H9 (cell line): ENCODE results near the gene TRPM8. TPM values are rescaled to one million over a fixed set of nuclear protein-coding genes. Genes with fewer than 3 reads are reported as not detected.

ENCODE experiments used
- DNase-seq: peaks from one replicate; pipeline ENCODE4 v3.0.0-alpha.2; 2017
- H2AFZ ChIP-seq: one replicate; pipeline ENCODE4 v1.6.1; 2013; ENCODE audit warnings: mild to moderate bottlenecking, low read length, control low read depth, moderate library complexity
- H2AK5ac ChIP-seq: 2 replicates; pipeline ENCODE4 v1.6.1; 2013; ENCODE audit warnings: low read length, control low read depth, mixed read lengths; ENCODE audit not compliant: insufficient read length
- H2BK120ac ChIP-seq: one replicate; pipeline ENCODE4 v1.6.1; 2013; ENCODE audit warnings: low read depth, mild to moderate bottlenecking, low read length, control low read depth, inconsistent platforms; ENCODE audit not compliant: poor library complexity, severe bottlenecking
- H2BK12ac ChIP-seq: 2 replicates; pipeline ENCODE4 v1.6.1; 2013; ENCODE audit warnings: low read length, control low read depth, mixed read lengths, low read depth; ENCODE audit not compliant: insufficient read length
- H2BK15ac ChIP-seq: 2 replicates; pipeline ENCODE4 v1.6.1; 2013; ENCODE audit warnings: low read depth, low read length, control low read depth
- H2BK20ac ChIP-seq: one replicate; pipeline ENCODE4 v1.6.1; 2013; ENCODE audit warnings: low read depth, mild to moderate bottlenecking, low read length, control low read depth, inconsistent platforms; ENCODE audit not compliant: poor library complexity, severe bottlenecking
- H2BK5ac ChIP-seq: 2 replicates; pipeline ENCODE4 v1.6.1; 2013; ENCODE audit warnings: low read length, control low read depth, mixed read lengths; ENCODE audit not compliant: insufficient read length
- H3K14ac ChIP-seq: 2 replicates; pipeline ENCODE4 v1.6.1; 2013; ENCODE audit warnings: low read length, control low read depth; ENCODE audit not compliant: insufficient read depth
- H3K18ac ChIP-seq: 2 replicates; pipeline ENCODE4 v1.6.1; 2013; ENCODE audit warnings: low read depth, mild to moderate bottlenecking, mixed read lengths, low read length, control low read depth; ENCODE audit not compliant: insufficient read length
- H3K23ac ChIP-seq: 2 replicates; pipeline ENCODE4 v1.6.1; 2013; ENCODE audit warnings: low read length, control low read depth, mixed read lengths, low read depth; ENCODE audit not compliant: insufficient read length
- H3K23me2 ChIP-seq: 2 replicates; pipeline ENCODE4 v1.6.1; 2013; ENCODE audit warnings: low read depth, mild to moderate bottlenecking, mixed read lengths, low read length, control low read depth; ENCODE audit not compliant: insufficient read length, poor library complexity, severe bottlenecking
- H3K27ac ChIP-seq: 2 replicates; pipeline ENCODE4 v1.5.1; 2013; ENCODE audit warnings: low read length, control low read depth, mixed read lengths, low read depth; ENCODE audit not compliant: insufficient read length
- H3K27me3 ChIP-seq: 2 replicates; pipeline ENCODE4 v1.6.1; 2013; ENCODE audit warnings: low read length, control low read depth, inconsistent platforms; ENCODE audit not compliant: insufficient read depth
- H3K4ac ChIP-seq: 2 replicates; pipeline ENCODE4 v1.6.1; 2013; ENCODE audit warnings: low read depth, mild to moderate bottlenecking, control low read depth, inconsistent platforms, low read length, moderate library complexity
- H3K4me1 ChIP-seq: 2 replicates; pipeline ENCODE4 v1.6.1; 2013; ENCODE audit warnings: low read length, control low read depth, inconsistent platforms; ENCODE audit not compliant: insufficient read depth
- H3K4me2 ChIP-seq: 2 replicates; pipeline ENCODE4 v1.6.1; 2013; ENCODE audit warnings: low read length, control low read depth, mixed read lengths; ENCODE audit not compliant: insufficient read length, insufficient read depth
- H3K56ac ChIP-seq: 2 replicates; pipeline ENCODE4 v1.6.1; 2013; ENCODE audit warnings: low read depth, mild to moderate bottlenecking, mixed read lengths, low read length, control low read depth; ENCODE audit not compliant: insufficient read length
- H3K79me1 ChIP-seq: 2 replicates; pipeline ENCODE4 v1.6.1; 2013; ENCODE audit warnings: low read depth, mild to moderate bottlenecking, moderate library complexity, low read length, control low read depth, inconsistent platforms; ENCODE audit not compliant: insufficient read depth, poor library complexity, severe bottlenecking
- H3K79me2 ChIP-seq: 2 replicates; pipeline ENCODE4 v1.6.1; 2013; ENCODE audit warnings: low read length, control low read depth, inconsistent platforms; ENCODE audit not compliant: insufficient read depth
- H3K9ac ChIP-seq: 2 replicates; pipeline ENCODE4 v1.6.1; 2013; ENCODE audit warnings: low read length, control low read depth, mixed read lengths; ENCODE audit not compliant: insufficient read length; ENCODE audit errors: extremely low read depth
- H3K9me3 ChIP-seq: one replicate; pipeline ENCODE4 v1.6.1; 2013; ENCODE audit warnings: low read depth, low read length, inconsistent platforms; ENCODE audit not compliant: control insufficient read depth
- H3T11ph ChIP-seq: one replicate; pipeline ENCODE4 v1.6.1; 2013; ENCODE audit warnings: mild to moderate bottlenecking, low read length, control low read depth, inconsistent platforms
- H4K20me1 ChIP-seq: one replicate; pipeline ENCODE4 v1.6.1; 2013; ENCODE audit not compliant: control insufficient read depth, insufficient read length, insufficient read depth
- H4K5ac ChIP-seq: 2 replicates; pipeline ENCODE4 v1.6.1; 2013; ENCODE audit warnings: low read depth, mild to moderate bottlenecking, mixed read lengths, low read length, control low read depth; ENCODE audit not compliant: insufficient read length
- H4K8ac ChIP-seq: replicated peaks from 2 replicates; pipeline ENCODE4 v1.6.1; 2013; ENCODE audit warnings: low read length, control low read depth, mixed read lengths, low read depth; ENCODE audit not compliant: insufficient read length
- H4K91ac ChIP-seq: 2 replicates; pipeline ENCODE4 v1.6.1; 2013; ENCODE audit warnings: low read depth, mild to moderate bottlenecking, moderate library complexity, mixed read lengths, low read length, control low read depth; ENCODE audit not compliant: insufficient read length
- H3K27ac Mint-ChIP-seq, 3 experiments: 2 replicates in 2 of 3; 3 replicates in 1 of 3; pipeline ENCODE4 v1.8.0; 2020 to 2021; ENCODE audit warnings: mixed read lengths in 3 of 3, mild to moderate bottlenecking in 1 of 3, moderate library complexity in 1 of 3
- H3K27me3 Mint-ChIP-seq: 2 replicates; pipeline ENCODE4 v1.8.0; 2021; ENCODE audit warnings: low read depth, mild to moderate bottlenecking, moderate library complexity, mixed read lengths
- H3K36me3 Mint-ChIP-seq, 3 experiments: 2 replicates in 2 of 3; 3 replicates in 1 of 3; pipeline ENCODE4 v1.8.0; 2020 to 2021; ENCODE audit warnings: low read depth in 3 of 3, mixed read lengths in 3 of 3; ENCODE audit not compliant: insufficient read depth in 1 of 3
- H3K4me1 Mint-ChIP-seq, 2 experiments: 2 replicates each; pipeline ENCODE4 v1.8.0; 2020; ENCODE audit warnings: mixed read lengths in 2 of 2
- H3K4me3 Mint-ChIP-seq, 2 experiments: 2 replicates in 1 of 2; 3 replicates in 1 of 2; pipeline ENCODE4 v1.8.0; 2020 to 2021; ENCODE audit warnings: mild to moderate bottlenecking in 2 of 2, mixed read lengths in 2 of 2, moderate library complexity in 1 of 2
- H3K9me3 Mint-ChIP-seq, 2 experiments: 2 replicates in 1 of 2; 3 replicates in 1 of 2; pipeline ENCODE4 v1.8.0; 2020; ENCODE audit warnings: mild to moderate bottlenecking in 2 of 2, mixed read lengths in 2 of 2, moderate library complexity in 1 of 2
- WGBS: extraction: QIAGEN DNeasy Blood & Tissue Kit; methylation state at CpG from one replicate; pipeline ENCODE4 v1.1.7; 2013; ENCODE audit warnings: missing lambda C conversion rate, low lambda C conversion rate, mixed read lengths; ENCODE audit not compliant: insufficient read length; ENCODE audit errors: extremely low coverage; 5-methylcytosine and 5-hydroxymethylcytosine counted together
- total RNA-seq: library from RNA; stranded (reverse); gene quantifications from 2 replicates; pipeline ENCODE4 v1.2.1, GENCODE V29; 2021
- TF ChIP-seq, protein P1 (sequence below): fragments of 200-600 bp; sonication (generic); conservative IDR thresholded peaks from 3 replicates; pipeline ENCODE4 v1.8.0; 2021; ENCODE audit warnings: antibody characterized with exemption, mild to moderate bottlenecking

Gene TRPM8
- total RNA-seq, 1 experiment from 2014 or later, result 0.28 TPM

DNA sequence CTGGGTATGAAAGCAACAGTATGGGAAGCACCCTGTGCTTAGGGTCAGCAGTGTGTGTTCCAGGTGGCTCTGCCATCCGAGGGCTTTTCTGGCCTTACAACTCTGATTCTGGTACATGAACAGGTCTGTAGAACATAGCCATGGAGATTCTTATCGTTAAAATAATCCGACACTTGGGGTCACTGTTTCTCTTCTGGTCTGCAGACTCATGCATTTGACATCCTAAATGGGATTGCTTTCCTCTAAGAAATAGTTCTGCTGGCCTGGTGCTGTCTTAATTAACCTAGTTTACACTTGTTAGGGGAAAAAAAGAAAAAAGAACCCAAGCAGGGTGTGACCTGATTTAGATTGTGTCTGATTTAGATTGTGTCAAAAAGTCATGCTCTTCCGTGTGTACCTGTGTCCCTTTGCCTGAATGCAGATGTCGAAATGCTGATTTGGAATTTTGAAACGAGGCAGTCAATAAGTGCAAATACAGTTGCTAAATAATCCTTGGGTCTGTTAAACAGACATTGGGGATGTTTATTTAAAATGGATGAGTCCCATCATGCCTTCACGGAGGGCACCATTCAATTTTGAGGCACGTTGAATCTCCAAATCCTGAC, 59.6 kb downstream of the TRPM8 start:
- no peak overlapping the region for H3K4me2 ChIP-seq
- H2AFZ ChIP-seq, result no peak overlapping the region
- H3K4ac ChIP-seq, result no peak overlapping the region
- no peak overlapping the region for H2BK5ac ChIP-seq
- no peaks in the 10 kb centered on the region for H3K79me1 ChIP-seq
- H4K8ac ChIP-seq, result no peak overlapping the region
- H3K27ac Mint-ChIP-seq, result no peak overlapping the region
- no peak overlapping the region for H4K5ac ChIP-seq
- no peak overlapping the region for H2BK12ac ChIP-seq
- WGBS, result no CpG with 5 or more reads among the region's 8 CpGs
- no peak overlapping the region for H3K56ac ChIP-seq
- no peak overlapping the region for H2BK120ac ChIP-seq
- H3K27ac ChIP-seq, result no peak overlapping the region
- no peak overlapping the region for H2AK5ac ChIP-seq
- no peaks in the 10 kb centered on the region for H3K36me3 Mint-ChIP-seq
- H4K91ac ChIP-seq, result no peak overlapping the region
- TF ChIP-seq, protein P1, sequence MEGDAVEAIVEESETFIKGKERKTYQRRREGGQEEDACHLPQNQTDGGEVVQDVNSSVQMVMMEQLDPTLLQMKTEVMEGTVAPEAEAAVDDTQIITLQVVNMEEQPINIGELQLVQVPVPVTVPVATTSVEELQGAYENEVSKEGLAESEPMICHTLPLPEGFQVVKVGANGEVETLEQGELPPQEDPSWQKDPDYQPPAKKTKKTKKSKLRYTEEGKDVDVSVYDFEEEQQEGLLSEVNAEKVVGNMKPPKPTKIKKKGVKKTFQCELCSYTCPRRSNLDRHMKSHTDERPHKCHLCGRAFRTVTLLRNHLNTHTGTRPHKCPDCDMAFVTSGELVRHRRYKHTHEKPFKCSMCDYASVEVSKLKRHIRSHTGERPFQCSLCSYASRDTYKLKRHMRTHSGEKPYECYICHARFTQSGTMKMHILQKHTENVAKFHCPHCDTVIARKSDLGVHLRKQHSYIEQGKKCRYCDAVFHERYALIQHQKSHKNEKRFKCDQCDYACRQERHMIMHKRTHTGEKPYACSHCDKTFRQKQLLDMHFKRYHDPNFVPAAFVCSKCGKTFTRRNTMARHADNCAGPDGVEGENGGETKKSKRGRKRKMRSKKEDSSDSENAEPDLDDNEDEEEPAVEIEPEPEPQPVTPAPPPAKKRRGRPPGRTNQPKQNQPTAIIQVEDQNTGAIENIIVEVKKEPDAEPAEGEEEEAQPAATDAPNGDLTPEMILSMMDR, result peak; percentile 65
- no peak overlapping the region for H3K18ac ChIP-seq
- no peaks in the 10 kb centered on the region for H3K27me3 ChIP-seq
- no peak overlapping the region for H3K4me3 Mint-ChIP-seq
- peaks cover 14 to 15% of the 10 kb centered on the region in 2 experiments for H3K4me1 Mint-ChIP-seq
- no peak overlapping the region for H3K14ac ChIP-seq
- H3T11ph ChIP-seq, result no peak overlapping the region
- no peak overlapping the region for H2BK15ac ChIP-seq
- H3K23me2 ChIP-seq, result no peaks in the 10 kb centered on the region
- no peak overlapping the region for H3K9ac ChIP-seq
- no peaks in the 10 kb centered on the region for H3K9me3 ChIP-seq
- DNase-seq, result no peak
- H3K79me2 ChIP-seq, result no peaks in the 10 kb centered on the region
- no peak overlapping the region for H3K23ac ChIP-seq
- no peaks in the 10 kb centered on the region for H4K20me1 ChIP-seq
- H3K4me1 ChIP-seq, result no peaks in the 10 kb centered on the region
- H2BK20ac ChIP-seq, result no peak overlapping the region
- H3K27me3 Mint-ChIP-seq, result peaks cover 7% of the 10 kb centered on the region
- H3K9me3 Mint-ChIP-seq, result peaks cover 2 to 4% of the 10 kb centered on the region in 2 experiments; a peak in 3 of 5 replicates
